ENCODE data around the gene NFYB. TPM values are rescaled to one million over a fixed set of nuclear protein-coding genes. Genes with fewer than 3 reads are reported as not detected.

Gene NFYB
- total and polyA plus RNA-seq, 2 donors (not counting 3 experiments of a cell fraction or from before 2014, with no cell fraction given): 10.2 to 23.3 TPM

GRCh38 chr12:104094284-104094683 lies 43.7 kb downstream of the NFYB start:
- no peaks in the 10 kb centered on the region for H3K79me2 ChIP-seq (ENCODE audit: control insufficient read depth, insufficient read depth, low read length)
- BruUV-seq (replicated peaks): no TSS peak
- no peak overlapping the region for H3K9ac ChIP-seq (replicated peaks; ENCODE audit: extremely low read depth, insufficient read depth, low read length)
- H4K20me1 ChIP-seq (replicated peaks; ENCODE audit: control insufficient read depth, extremely low read depth, insufficient read depth, low read length): no peaks in the 10 kb centered on the region
- H3K4me3 ChIP-seq (replicated peaks in 1 of 3; ENCODE audit: insufficient read depth in 1 of 3, low read depth in 1 of 3, low read length in 3 of 3): no peak overlapping the region
- H3K9me1 ChIP-seq (replicated peaks; ENCODE audit: control insufficient read depth, extremely low read depth, insufficient read depth, low read length): no peaks in the 10 kb centered on the region
- CTCF ChIA-PET: no interaction called here
- H3K27me3 ChIP-seq (ENCODE audit: control insufficient read depth in 2 of 2, insufficient read depth in 2 of 2, low read length in 2 of 2): no peaks in the 10 kb centered on the region
- TF ChIP-seq JUN (IDR thresholded peaks at IDR 0.05; ENCODE audit: borderline replicate concordance, insufficient read depth, insufficient read length, low read depth) (no peak), FOS (IDR thresholded peaks at IDR 0.05; ENCODE audit: borderline replicate concordance, insufficient read depth, low read length) (no peak), POLR2A (IDR thresholded peaks at IDR 0.05; ENCODE audit: low read depth, low read length) (no peak), POLR2AphosphoS5 (IDR thresholded peaks at IDR 0.05; ENCODE audit: insufficient read depth, low read depth, low read length) (no peak)
- TF ChIP-seq, protein P1, sequence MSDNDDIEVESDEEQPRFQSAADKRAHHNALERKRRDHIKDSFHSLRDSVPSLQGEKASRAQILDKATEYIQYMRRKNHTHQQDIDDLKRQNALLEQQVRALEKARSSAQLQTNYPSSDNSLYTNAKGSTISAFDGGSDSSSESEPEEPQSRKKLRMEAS (IDR thresholded peaks at IDR 0.05; ENCODE audit: insufficient read depth, insufficient read length): no peak
- no peak overlapping the region for H3K4me2 ChIP-seq (ENCODE audit: insufficient read depth, low read length)
- no peaks in the 10 kb centered on the region for H3K9me3 ChIP-seq (replicated peaks; ENCODE audit: control insufficient read depth, insufficient read depth, low read length)
- DNase-seq (ENCODE audit: low read depth, low spot score): no peak
- H3K36me3 ChIP-seq (ENCODE audit: control insufficient read depth in 2 of 2, extremely low read depth in 1 of 2, insufficient read depth in 2 of 2, low read length in 2 of 2): peaks cover 5% of the 10 kb centered on the region in 2 experiments
- FAIRE-seq: no peak
- intact Hi-C loops (cut with micrococcal nuclease) (no loop called here), dilution Hi-C loops (cut with MboI; ENCODE audit: extremely low pct_ligation_motif_present, low sequenced_read_pairs) (no loop called here)
- H3K4me1 ChIP-seq (ENCODE audit: control insufficient read depth, extremely low read depth, insufficient read depth, low read length): no peaks in the 10 kb centered on the region
- POLR2A ChIA-PET: no interaction called here
- H3K27ac ChIP-seq (ENCODE audit: insufficient read depth, low read depth, low read length): no peak overlapping the region
- H2AFZ ChIP-seq (ENCODE audit: low read depth, low read length): no peak overlapping the region

DNA sequence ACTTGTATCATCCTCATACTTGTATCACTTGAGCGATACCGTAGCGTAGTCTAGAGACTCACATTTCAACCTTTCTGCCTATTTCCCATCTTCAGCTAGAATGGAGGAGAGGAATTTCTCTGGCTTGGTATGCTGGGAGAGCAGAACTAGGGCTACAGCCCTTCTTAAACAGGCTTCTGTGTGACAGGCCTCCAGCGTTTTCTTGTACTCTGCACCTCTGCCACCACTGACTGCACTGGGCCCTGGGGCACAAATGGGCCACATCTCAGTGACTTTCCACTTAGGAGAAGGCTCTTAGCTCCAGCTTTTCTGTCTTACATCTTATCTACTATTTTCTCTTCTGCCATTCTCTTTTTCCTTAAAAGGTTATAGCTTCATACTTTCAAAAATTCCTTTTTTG lies 46.9 kb downstream of the NFYB start:
- no peaks in the 10 kb centered on the region for H4K20me1 ChIP-seq (replicated peaks; ENCODE audit: control insufficient read depth, extremely low read depth, insufficient read depth, low read length)
- H3K79me2 ChIP-seq (ENCODE audit: control insufficient read depth, insufficient read depth, low read length): no peaks in the 10 kb centered on the region
- no peak overlapping the region for H3K27ac ChIP-seq (ENCODE audit: insufficient read depth, low read depth, low read length)
- H3K4me3 ChIP-seq (replicated peaks in 1 of 3; ENCODE audit: insufficient read depth in 1 of 3, low read depth in 1 of 3, low read length in 3 of 3): no peak overlapping the region
- H3K4me1 ChIP-seq (ENCODE audit: control insufficient read depth, extremely low read depth, insufficient read depth, low read length): no peaks in the 10 kb centered on the region
- no peak overlapping the region for H3K4me2 ChIP-seq (ENCODE audit: insufficient read depth, low read length)
- H3K9me1 ChIP-seq (replicated peaks; ENCODE audit: control insufficient read depth, extremely low read depth, insufficient read depth, low read length): no peaks in the 10 kb centered on the region
- H2AFZ ChIP-seq (ENCODE audit: low read depth, low read length): no peak overlapping the region
- TF ChIP-seq CTCF (IDR thresholded peaks at IDR 0.05; ENCODE audit: extremely low read depth in 1 of 2, insufficient read depth in 1 of 2, low read depth in 1 of 2, low read length in 2 of 2) (no peak), JUN (IDR thresholded peaks at IDR 0.05; ENCODE audit: borderline replicate concordance, insufficient read depth, insufficient read length, low read depth) (no peak), EZH2 (IDR thresholded peaks at IDR 0.05; ENCODE audit: borderline replicate concordance, low read depth, low read length, severe bottlenecking) (no peak), GATA2 (IDR thresholded peaks at IDR 0.05; ENCODE audit: insufficient read depth, insufficient read length, low read depth, low read length) (no peak), MYC (IDR thresholded peaks at IDR 0.05; ENCODE audit: low read depth, low read length) (no peak), POLR2A (IDR thresholded peaks at IDR 0.05; ENCODE audit: low read depth, low read length) (no peak), FOS (IDR thresholded peaks at IDR 0.05; ENCODE audit: borderline replicate concordance, insufficient read depth, low read length) (no peak), POLR2AphosphoS5 (IDR thresholded peaks at IDR 0.05; ENCODE audit: insufficient read depth, low read depth, low read length) (no peak)
- TF ChIP-seq, protein P1 (IDR thresholded peaks at IDR 0.05; ENCODE audit: insufficient read depth, insufficient read length): no peak
- ChIA-PET CTCF (interaction anchor here (1.3 to 2.8 kb wide), 2 partner anchors 13 to 18 kb away, joined by 4 to 13 read pairs; no protein-coding TSS in a partner anchor), POLR2A (interaction anchor here (0.6 kb wide), 1 partner anchor 14 kb away, joined by 4 read pairs; no protein-coding TSS in a partner anchor)
- intact Hi-C loops (cut with micrococcal nuclease) (no loop called here), dilution Hi-C loops (cut with MboI; ENCODE audit: extremely low pct_ligation_motif_present, low sequenced_read_pairs) (no loop called here)
- no peak overlapping the region for H3K9ac ChIP-seq (replicated peaks; ENCODE audit: extremely low read depth, insufficient read depth, low read length)
- DNase-seq (ENCODE audit: low read depth, low spot score) (no peak), FAIRE-seq (no peak)
- BruUV-seq (replicated peaks): no TSS peak
- H3K9me3 ChIP-seq (replicated peaks; ENCODE audit: control insufficient read depth, insufficient read depth, low read length): no peaks in the 10 kb centered on the region
- H3K36me3 ChIP-seq (ENCODE audit: control insufficient read depth in 2 of 2, extremely low read depth in 1 of 2, insufficient read depth in 2 of 2, low read length in 2 of 2): peaks cover 2 to 7% of the 10 kb centered on the region in 2 experiments
- H3K27me3 ChIP-seq (ENCODE audit: control insufficient read depth in 2 of 2, insufficient read depth in 2 of 2, low read length in 2 of 2): no peaks in the 10 kb centered on the region

Measured in endothelial cell of umbilical vein (primary cell).